BLaER1 (cell line): Measurements from ENCODE around the gene SPG21.

ENCODE experiments used
- H3K27ac ChIP-seq: shearing (Covaris generic); formaldehyde crosslinking; 2 replicates; pipeline ENCODE4 v1.8.1; 2022
- H3K27me3 ChIP-seq: shearing (Covaris generic); formaldehyde crosslinking; 2 replicates; pipeline ENCODE4 v1.8.1; 2022
- H3K36me3 ChIP-seq: shearing (Covaris generic); formaldehyde crosslinking; 2 replicates; pipeline ENCODE4 v1.8.1; 2022
- H3K4me1 ChIP-seq: shearing (Covaris generic); formaldehyde crosslinking; 2 replicates; pipeline ENCODE4 v1.8.1; 2022
- H3K4me2 ChIP-seq: shearing (Covaris generic); formaldehyde crosslinking; 2 replicates; pipeline ENCODE4 v1.8.1; 2022
- H3K4me3 ChIP-seq: shearing (Covaris generic); formaldehyde crosslinking; 2 replicates; pipeline ENCODE4 v1.8.1; 2022
- H3K9ac ChIP-seq: shearing (Covaris generic); formaldehyde crosslinking; 2 replicates; pipeline ENCODE4 v1.8.1; 2022
- H3K9me3 ChIP-seq: shearing (Covaris generic); formaldehyde crosslinking; 2 replicates; pipeline ENCODE4 v1.8.1; 2022
- H4K20me1 ChIP-seq: shearing (Covaris generic); formaldehyde crosslinking; 2 replicates; pipeline ENCODE4 v1.8.1; 2022
- Cebpa-rat ChIP-seq: shearing (Covaris generic); IDR thresholded peaks from 2 replicates; pipeline ENCODE4 v1.8.1; 2022

Gene SPG21

GRCh38 chr15:64997745-64998375, 8.1 kb upstream of the SPG21 start:
- TF ChIP-seq Cebpa-rat = no peak
- Histone ChIP-seq H3K9me3 (no peaks in the 10 kb centered on the region), H3K27ac (no peak overlapping the region), H3K4me2 (no peak overlapping the region), H3K4me3 (no peak overlapping the region), H3K4me1 (0 out of 2 replicates have a peak, but pooled peaks cover 6% of the 10 kb centered on the region), H3K9ac (no peak overlapping the region), H3K36me3 (peaks cover 18% of the 10 kb centered on the region), H3K27me3 (no peaks in the 10 kb centered on the region), H4K20me1 (no peaks in the 10 kb centered on the region)

GRCh38 chr15:64997066-64997465, 7.4 kb upstream of the SPG21 start:
- Histone ChIP-seq H3K36me3 (peaks cover 10% of the 10 kb centered on the region), H3K4me3 (no peak overlapping the region), H3K4me1 (0 out of 2 replicates have a peak, but pooled peaks cover 6% of the 10 kb centered on the region), H3K4me2 (no peak overlapping the region), H3K9ac (no peak overlapping the region), H3K27me3 (no peaks in the 10 kb centered on the region), H3K9me3 (no peaks in the 10 kb centered on the region), H3K27ac (no peak overlapping the region), H4K20me1 (no peaks in the 10 kb centered on the region)
- TF ChIP-seq Cebpa-rat = no peak

- H3K4me3 ChIP-seq = no peak overlapping the region
- no peaks in the 10 kb centered on the region for H3K36me3 ChIP-seq
- H3K27me3 ChIP-seq = no peaks in the 10 kb centered on the region
- H3K4me1 ChIP-seq = peaks cover 16% of the 10 kb centered on the region
- H3K9me3 ChIP-seq = no peaks in the 10 kb centered on the region
- H3K9ac ChIP-seq = no peak overlapping the region
- no peak overlapping the region for H3K4me2 ChIP-seq
- peaks cover 7% of the 10 kb centered on the region; the same call in 1 of the 2 replicates for H4K20me1 ChIP-seq
- H3K27ac ChIP-seq = no peak overlapping the region
- TF ChIP-seq Cebpa-rat = no peak
These were observed 3.6 kb upstream of the SPG21 start for GRCh38 chr15:64993290-64993689.

- Histone ChIP-seq H3K9ac (no peak overlapping the region), H3K4me2 (no peak overlapping the region), H3K36me3 (no peaks in the 10 kb centered on the region), H4K20me1 (peaks cover 16% of the 10 kb centered on the region; the same call in 1 of the 2 replicates), H3K4me3 (no peak overlapping the region), H3K4me1 (peaks cover 32% of the 10 kb centered on the region), H3K27ac (no peak overlapping the region), H3K9me3 (no peaks in the 10 kb centered on the region), H3K27me3 (no peaks in the 10 kb centered on the region)
- TF ChIP-seq Cebpa-rat = no peak
These were observed 1.9 kb upstream of the SPG21 start for GRCh38 chr15:64991536-64992135.

GRCh38 chr15:64990168-64990470, 405 bp upstream of the SPG21 start:
- H4K20me1 ChIP-seq = peaks cover 27% of the 10 kb centered on the region; the same call in 1 of the 2 replicates
- H3K27me3 ChIP-seq = no peaks in the 10 kb centered on the region
- no peaks in the 10 kb centered on the region for H3K9me3 ChIP-seq
- no peaks in the 10 kb centered on the region for H3K36me3 ChIP-seq
- TF ChIP-seq Cebpa-rat = no peak
- H3K9ac ChIP-seq = peak overlapping the region; percentile 92
- peak overlapping the region; percentile 91; the same call in 1 of the 2 replicates for H3K27ac ChIP-seq
- H3K4me1 ChIP-seq = peaks cover 47% of the 10 kb centered on the region
- H3K4me2 ChIP-seq = peak overlapping the region; percentile 92
- H3K4me3 ChIP-seq = peak overlapping the region; percentile 98

- H3K4me2 ChIP-seq = 0 out of 2 replicates have a peak overlapping the region, but pooled peaks have one; percentile 92
- peaks cover 23% of the 10 kb centered on the region for H3K36me3 ChIP-seq
- H3K27me3 ChIP-seq = no peaks in the 10 kb centered on the region
- no peak overlapping the region for H3K4me3 ChIP-seq
- peaks cover 50% of the 10 kb centered on the region for H3K4me1 ChIP-seq
- peaks cover 49% of the 10 kb centered on the region for H4K20me1 ChIP-seq
- no peak overlapping the region for H3K9ac ChIP-seq
- H3K27ac ChIP-seq = no peak overlapping the region
- TF ChIP-seq Cebpa-rat = no peak
- H3K9me3 ChIP-seq = no peaks in the 10 kb centered on the region
These were observed 2.6 kb downstream of the SPG21 start for GRCh38 chr15:64987136-64987535.

GRCh38 chr15:64985366-64986033, 4.2 kb downstream of the SPG21 start:
- H3K36me3 ChIP-seq = peaks cover 39% of the 10 kb centered on the region
- H3K27me3 ChIP-seq = no peaks in the 10 kb centered on the region
- H3K9ac ChIP-seq = no peak overlapping the region
- H3K27ac ChIP-seq = no peak overlapping the region; the same call in 1 of the 2 replicates
- H3K4me3 ChIP-seq = no peak overlapping the region
- H3K4me2 ChIP-seq = peak overlapping the region; percentile 34; the same call in 1 of the 2 replicates
- peaks cover 55% of the 10 kb centered on the region for H4K20me1 ChIP-seq
- peaks cover 47% of the 10 kb centered on the region for H3K4me1 ChIP-seq
- no peaks in the 10 kb centered on the region for H3K9me3 ChIP-seq
- no peak for TF ChIP-seq Cebpa-rat

GRCh38 chr15:64982472-64982871, 7.2 kb downstream of the SPG21 start:
- Histone ChIP-seq H3K4me1 (peaks cover 26% of the 10 kb centered on the region), H3K4me2 (no peak overlapping the region), H3K4me3 (no peak overlapping the region), H3K9ac (no peak overlapping the region), H3K36me3 (peaks cover 68% of the 10 kb centered on the region), H3K27ac (no peak overlapping the region), H3K9me3 (no peaks in the 10 kb centered on the region), H4K20me1 (peaks cover 39% of the 10 kb centered on the region), H3K27me3 (no peaks in the 10 kb centered on the region)
- no peak for TF ChIP-seq Cebpa-rat

GRCh38 chr15:64981812-64982431, 7.8 kb downstream of the SPG21 start:
- H4K20me1 ChIP-seq = peaks cover 39% of the 10 kb centered on the region
- H3K4me2 ChIP-seq = no peak overlapping the region
- no peak for TF ChIP-seq Cebpa-rat
- peaks cover 74% of the 10 kb centered on the region for H3K36me3 ChIP-seq
- no peak overlapping the region for H3K9ac ChIP-seq
- no peaks in the 10 kb centered on the region for H3K27me3 ChIP-seq
- H3K9me3 ChIP-seq = no peaks in the 10 kb centered on the region
- H3K4me1 ChIP-seq = peaks cover 21% of the 10 kb centered on the region
- no peak overlapping the region for H3K27ac ChIP-seq
- H3K4me3 ChIP-seq = no peak overlapping the region
